GM12874 (cell line): ENCODE measurements around the gene LATS2.

Experiments used
- CTCF ChIP-seq: IDR thresholded peaks from 2 replicates; pipeline ENCODE4 v1.5.1; 2011; ENCODE audit warnings: low read depth, mild to moderate bottlenecking, control low read depth, low read length, moderate library complexity; ENCODE audit not compliant: insufficient read depth

Gene LATS2

GRCh38 chr13:21014139-21014501 is 47.3 kb downstream of the LATS2 start:
- no peak for TF ChIP-seq CTCF

- no peak for TF ChIP-seq CTCF
These were observed 47.7 kb downstream of the LATS2 start for GRCh38 chr13:21013682-21014038.

GRCh38 chr13:21012841-21013681 is 48.3 kb downstream of the LATS2 start:
- TF ChIP-seq CTCF: no peak

GRCh38 chr13:21012211-21012610 is 49.2 kb downstream of the LATS2 start:
- TF ChIP-seq CTCF: no peak

GRCh38 chr13:21011378-21011777 is 50.0 kb downstream of the LATS2 start:
- TF ChIP-seq CTCF: no peak

- no peak for TF ChIP-seq CTCF
These were observed 50.8 kb downstream of the LATS2 start for GRCh38 chr13:21010621-21011020.

GRCh38 chr13:21009036-21009435 is 52.4 kb downstream of the LATS2 start:
- TF ChIP-seq CTCF: no peak
